Smooth muscle cell of the brain vasculature (primary cell): ENCODE data around the gene PRR16.

Source experiments
- DNase-seq: peaks from one replicate; pipeline ENCODE4 v3.0.0-alpha.2; 2012; ENCODE audit warnings: low read depth, low spot score

The PRR16 gene

GRCh38 chr5:120463006-120463680 is 957 bp upstream of the PRR16 start:
- no peak for DNase-seq

- DNase-seq, result no peak
Observed at GRCh38 chr5:120464627-120465435, 731 bp downstream of the PRR16 start.

- no peak for DNase-seq
Observed at GRCh38 chr5:120465436-120465961, 1.4 kb downstream of the PRR16 start.

- no peak for DNase-seq
Observed at GRCh38 chr5:120466341-120467006, 2.4 kb downstream of the PRR16 start.

- DNase-seq, result no peak
Observed at GRCh38 chr5:120471971-120472370, 7.9 kb downstream of the PRR16 start.

GRCh38 chr5:120472911-120473310 is 8.8 kb downstream of the PRR16 start:
- no peak for DNase-seq

GRCh38 chr5:120473332-120473731 is 9.2 kb downstream of the PRR16 start:
- DNase-seq, result no peak

GRCh38 chr5:120476063-120476462 is 12.0 kb downstream of the PRR16 start:
- DNase-seq, result no peak

GRCh38 chr5:120479066-120479465 is 15.0 kb downstream of the PRR16 start:
- no peak for DNase-seq

GRCh38 chr5:120499876-120500563 is 35.9 kb downstream of the PRR16 start:
- no peak for DNase-seq

GRCh38 chr5:120502531-120502930 is 38.4 kb downstream of the PRR16 start:
- DNase-seq, result no peak

- DNase-seq, result no peak
Observed at GRCh38 chr5:120503341-120503740, 39.2 kb downstream of the PRR16 start.

- no peak for DNase-seq
Observed at GRCh38 chr5:120504057-120504456, 40.0 kb downstream of the PRR16 start.

- no peak for DNase-seq
Observed at GRCh38 chr5:120507197-120507596, 43.1 kb downstream of the PRR16 start.

GRCh38 chr5:120507800-120508463 is 43.8 kb downstream of the PRR16 start:
- DNase-seq, result no peak

- DNase-seq, result no peak
Observed at GRCh38 chr5:120509053-120509452, 45.0 kb downstream of the PRR16 start.

- no peak for DNase-seq
Observed at GRCh38 chr5:120510098-120510637, 46.1 kb downstream of the PRR16 start.

- no peak for DNase-seq
Observed at GRCh38 chr5:120510994-120511686, 47.0 kb downstream of the PRR16 start.

- DNase-seq, result no peak
Observed at GRCh38 chr5:120512068-120512467, 48.0 kb downstream of the PRR16 start.
